Osteoblast (primary cell): Measurements from ENCODE around the gene PPP1R11. TPM values are rescaled to one million over a fixed set of nuclear protein-coding genes. Genes with fewer than 3 reads are reported as not detected.
A peak's percentile ranks its signal among the peaks of the same experiment; 100 is the strongest.

Experiments used
- DNase-seq: peaks from one replicate; pipeline ENCODE4 v3.0.0; 2011; ENCODE audit warnings: low spot score, mixed read lengths; ENCODE audit not compliant: insufficient read length; ENCODE audit errors: missing footprints
- H2AFZ ChIP-seq: 2 replicates; pipeline ENCODE4 v1.6.0; 2011; ENCODE audit warnings: mild to moderate bottlenecking, low read length
- H3K27ac ChIP-seq: 2 replicates; pipeline ENCODE4 v1.5.1; 2011; ENCODE audit warnings: mild to moderate bottlenecking, low read depth, low read length, moderate library complexity
- H3K27me3 ChIP-seq: 2 replicates; pipeline ENCODE4 v1.6.0; 2012; ENCODE audit warnings: mild to moderate bottlenecking, control low read depth, inconsistent platforms, low read length, moderate library complexity; ENCODE audit not compliant: insufficient read depth
- H3K36me3 ChIP-seq: 2 replicates; pipeline ENCODE4 v1.5.1; 2011; ENCODE audit warnings: mild to moderate bottlenecking, low read length, control low read depth, moderate library complexity; ENCODE audit not compliant: insufficient read depth
- H3K4me1 ChIP-seq: 2 replicates; pipeline ENCODE4 v1.5.1; 2011; ENCODE audit warnings: mild to moderate bottlenecking, low read length, control low read depth, moderate library complexity; ENCODE audit not compliant: insufficient read depth
- H3K4me2 ChIP-seq: 2 replicates; pipeline ENCODE4 v1.6.0; 2011; ENCODE audit warnings: mild to moderate bottlenecking, low read length; ENCODE audit not compliant: insufficient read depth
- H3K4me3 ChIP-seq: fragments of 200-600 bp; sonication (generic); 3 replicates; pipeline ENCODE4 v1.5.1; 2012; ENCODE audit warnings: mild to moderate bottlenecking, low read length, inconsistent platforms; ENCODE audit not compliant: insufficient read depth
- H3K79me2 ChIP-seq: 2 replicates; pipeline ENCODE4 v1.6.0; 2012; ENCODE audit warnings: mild to moderate bottlenecking, low read length, control low read depth, inconsistent platforms; ENCODE audit not compliant: insufficient read depth
- H3K9me3 ChIP-seq: 2 replicates; pipeline ENCODE4 v1.5.1; 2011; ENCODE audit warnings: low read depth, low read length, control low read depth
- H4K20me1 ChIP-seq: 2 replicates; pipeline ENCODE4 v1.6.0; 2012; ENCODE audit warnings: mild to moderate bottlenecking, low read length, control low read depth; ENCODE audit not compliant: insufficient read depth
- CTCF ChIP-seq: IDR thresholded peaks from 2 replicates; pipeline ENCODE4 v1.5.1; 2011; ENCODE audit warnings: mild to moderate bottlenecking, low read depth, low read length, moderate library complexity; ENCODE audit errors: extremely low read depth
- total RNA-seq: library from RNA; depleted of rRNA; stranded (reverse); fragments of >200 nt; gene quantifications from 2 replicates; pipeline ENCODE4 v1.2.3, GENCODE V29; 2012

Gene PPP1R11
- total RNA-seq, 1 donor: 35.1 TPM

GRCh38 chr6:30075790-30076732 lies 9.1 kb downstream of the PPP1R11 start:
- no peak overlapping the region for H3K27ac ChIP-seq
- H3K4me2 ChIP-seq: no peak overlapping the region
- TF ChIP-seq CTCF: no peak
- H2AFZ ChIP-seq: no peak overlapping the region
- H3K79me2 ChIP-seq: no peaks in the 10 kb centered on the region
- H4K20me1 ChIP-seq: no peaks in the 10 kb centered on the region
- H3K4me1 ChIP-seq: no peaks in the 10 kb centered on the region
- H3K9me3 ChIP-seq: no peaks in the 10 kb centered on the region
- H3K4me3 ChIP-seq: no peak overlapping the region
- peaks cover 83% of the 10 kb centered on the region for H3K27me3 ChIP-seq
- no peaks in the 10 kb centered on the region for H3K36me3 ChIP-seq
- no peak for DNase-seq

GRCh38 chr6:30077218-30077617 lies 10.2 kb downstream of the PPP1R11 start:
- peaks cover 72% of the 10 kb centered on the region for H3K27me3 ChIP-seq

GRCh38 chr6:30087876-30088275 lies 20.9 kb downstream of the PPP1R11 start:
- TF ChIP-seq CTCF: no peak

More at GRCh38 chr6:30077218-30077617, 10.2 kb downstream of the PPP1R11 start:
- H3K36me3 ChIP-seq: no peaks in the 10 kb centered on the region
- DNase-seq: no peak
- TF ChIP-seq CTCF: no peak
- H3K79me2 ChIP-seq: no peaks in the 10 kb centered on the region
- H4K20me1 ChIP-seq: no peaks in the 10 kb centered on the region
- H3K27ac ChIP-seq: no peak overlapping the region
- H3K4me2 ChIP-seq: no peak overlapping the region
- H2AFZ ChIP-seq: no peak overlapping the region
- H3K9me3 ChIP-seq: no peaks in the 10 kb centered on the region
- H3K4me1 ChIP-seq: no peaks in the 10 kb centered on the region
- H3K4me3 ChIP-seq: no peak overlapping the region

GRCh38 chr6:30091577-30092381 lies 24.8 kb downstream of the PPP1R11 start:
- Histone ChIP-seq H3K9me3 (no peaks in the 10 kb centered on the region), H3K4me2 (peak overlapping the region; percentile 2), H3K36me3 (no peaks in the 10 kb centered on the region), H2AFZ (peak overlapping the region; percentile 86), H3K4me1 (peaks cover 21% of the 10 kb centered on the region), H3K4me3 (no peak overlapping the region), H3K27ac (no peak overlapping the region), H4K20me1 (no peaks in the 10 kb centered on the region), H3K79me2 (no peaks in the 10 kb centered on the region), H3K27me3 (peaks cover 12% of the 10 kb centered on the region)
- DNase-seq: peak; percentile 92
- TF ChIP-seq CTCF: no peak

More at GRCh38 chr6:30087876-30088275, 20.9 kb downstream of the PPP1R11 start:
- H4K20me1 ChIP-seq: no peaks in the 10 kb centered on the region
- H3K27me3 ChIP-seq: peaks cover 9% of the 10 kb centered on the region
- no peaks in the 10 kb centered on the region for H3K79me2 ChIP-seq
- no peak overlapping the region for H2AFZ ChIP-seq
- DNase-seq: no peak
- H3K4me2 ChIP-seq: no peak overlapping the region
- no peaks in the 10 kb centered on the region for H3K36me3 ChIP-seq
- peaks cover 13% of the 10 kb centered on the region for H3K4me1 ChIP-seq
- no peak overlapping the region for H3K27ac ChIP-seq
- H3K4me3 ChIP-seq: no peak overlapping the region
- H3K9me3 ChIP-seq: no peaks in the 10 kb centered on the region
